ENCODE results near the gene CRYGB.

DNA sequence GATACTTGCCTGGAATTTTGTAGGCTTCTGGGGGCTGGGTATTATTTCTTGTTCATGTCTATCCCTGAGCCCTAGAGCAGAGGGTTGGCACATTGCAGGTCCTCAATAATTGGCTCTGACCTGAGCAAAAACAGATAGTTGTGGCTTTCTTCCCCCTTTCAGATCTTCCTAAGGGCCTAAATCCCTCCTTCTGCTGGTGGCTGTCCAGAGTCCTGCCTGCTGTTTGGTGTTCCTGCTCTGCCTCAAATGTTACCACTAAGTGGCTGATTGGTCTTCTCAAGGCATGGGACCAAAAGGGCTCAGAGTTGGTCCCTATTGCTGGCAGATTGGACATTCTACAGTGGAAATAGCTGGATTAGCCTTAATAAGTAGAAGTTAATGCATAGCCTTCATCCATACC lies 1.1 kb upstream of the CRYGB start:
- TF ChIP-seq, protein P1, sequence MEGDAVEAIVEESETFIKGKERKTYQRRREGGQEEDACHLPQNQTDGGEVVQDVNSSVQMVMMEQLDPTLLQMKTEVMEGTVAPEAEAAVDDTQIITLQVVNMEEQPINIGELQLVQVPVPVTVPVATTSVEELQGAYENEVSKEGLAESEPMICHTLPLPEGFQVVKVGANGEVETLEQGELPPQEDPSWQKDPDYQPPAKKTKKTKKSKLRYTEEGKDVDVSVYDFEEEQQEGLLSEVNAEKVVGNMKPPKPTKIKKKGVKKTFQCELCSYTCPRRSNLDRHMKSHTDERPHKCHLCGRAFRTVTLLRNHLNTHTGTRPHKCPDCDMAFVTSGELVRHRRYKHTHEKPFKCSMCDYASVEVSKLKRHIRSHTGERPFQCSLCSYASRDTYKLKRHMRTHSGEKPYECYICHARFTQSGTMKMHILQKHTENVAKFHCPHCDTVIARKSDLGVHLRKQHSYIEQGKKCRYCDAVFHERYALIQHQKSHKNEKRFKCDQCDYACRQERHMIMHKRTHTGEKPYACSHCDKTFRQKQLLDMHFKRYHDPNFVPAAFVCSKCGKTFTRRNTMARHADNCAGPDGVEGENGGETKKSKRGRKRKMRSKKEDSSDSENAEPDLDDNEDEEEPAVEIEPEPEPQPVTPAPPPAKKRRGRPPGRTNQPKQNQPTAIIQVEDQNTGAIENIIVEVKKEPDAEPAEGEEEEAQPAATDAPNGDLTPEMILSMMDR (IDR thresholded peaks at IDR 0.05 in 2 of 3, conservative IDR thresholded peaks at IDR 0.05 in 1 of 3; ENCODE audit: control insufficient read depth in 2 of 3, extremely low read depth in 1 of 3, insufficient read depth in 1 of 3, low read depth in 3 of 3, low read length in 3 of 3): no peak
- TF ChIP-seq POLR2AphosphoS5 (IDR thresholded peaks at IDR 0.05; ENCODE audit: low read length) (no peak), HDAC2 (IDR thresholded peaks at IDR 0.05) (no peak), ZSCAN29 (IDR thresholded peaks at IDR 0.05) (no peak), CREB1 (IDR thresholded peaks at IDR 0.05; ENCODE audit: low read depth) (no peak), POLR2A (IDR thresholded peaks at IDR 0.05; ENCODE audit: low read depth, low read length) (no peak), STAT3 (IDR thresholded peaks at IDR 0.05; ENCODE audit: low read depth, low read length) (no peak), EZH2 (IDR thresholded peaks at IDR 0.05; ENCODE audit: borderline replicate concordance, control insufficient read depth, low read depth, low read length) (no peak)
- TF ChIP-seq, protein P2, sequence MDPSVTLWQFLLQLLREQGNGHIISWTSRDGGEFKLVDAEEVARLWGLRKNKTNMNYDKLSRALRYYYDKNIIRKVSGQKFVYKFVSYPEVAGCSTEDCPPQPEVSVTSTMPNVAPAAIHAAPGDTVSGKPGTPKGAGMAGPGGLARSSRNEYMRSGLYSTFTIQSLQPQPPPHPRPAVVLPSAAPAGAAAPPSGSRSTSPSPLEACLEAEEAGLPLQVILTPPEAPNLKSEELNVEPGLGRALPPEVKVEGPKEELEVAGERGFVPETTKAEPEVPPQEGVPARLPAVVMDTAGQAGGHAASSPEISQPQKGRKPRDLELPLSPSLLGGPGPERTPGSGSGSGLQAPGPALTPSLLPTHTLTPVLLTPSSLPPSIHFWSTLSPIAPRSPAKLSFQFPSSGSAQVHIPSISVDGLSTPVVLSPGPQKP (IDR thresholded peaks at IDR 0.05; ENCODE audit: low read depth, low read length): no peak
- TF ChIP-seq, protein P3, sequence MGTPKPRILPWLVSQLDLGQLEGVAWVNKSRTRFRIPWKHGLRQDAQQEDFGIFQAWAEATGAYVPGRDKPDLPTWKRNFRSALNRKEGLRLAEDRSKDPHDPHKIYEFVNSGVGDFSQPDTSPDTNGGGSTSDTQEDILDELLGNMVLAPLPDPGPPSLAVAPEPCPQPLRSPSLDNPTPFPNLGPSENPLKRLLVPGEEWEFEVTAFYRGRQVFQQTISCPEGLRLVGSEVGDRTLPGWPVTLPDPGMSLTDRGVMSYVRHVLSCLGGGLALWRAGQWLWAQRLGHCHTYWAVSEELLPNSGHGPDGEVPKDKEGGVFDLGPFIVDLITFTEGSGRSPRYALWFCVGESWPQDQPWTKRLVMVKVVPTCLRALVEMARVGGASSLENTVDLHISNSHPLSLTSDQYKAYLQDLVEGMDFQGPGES (IDR thresholded peaks at IDR 0.05): no peak
- TF ChIP-seq, protein P4, sequence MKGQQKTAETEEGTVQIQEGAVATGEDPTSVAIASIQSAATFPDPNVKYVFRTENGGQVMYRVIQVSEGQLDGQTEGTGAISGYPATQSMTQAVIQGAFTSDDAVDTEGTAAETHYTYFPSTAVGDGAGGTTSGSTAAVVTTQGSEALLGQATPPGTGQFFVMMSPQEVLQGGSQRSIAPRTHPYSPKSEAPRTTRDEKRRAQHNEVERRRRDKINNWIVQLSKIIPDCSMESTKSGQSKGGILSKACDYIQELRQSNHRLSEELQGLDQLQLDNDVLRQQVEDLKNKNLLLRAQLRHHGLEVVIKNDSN (IDR thresholded peaks at IDR 0.05; ENCODE audit: borderline replicate concordance, extremely low read length, insufficient read depth, low read depth, low read length): no peak
- TF ChIP-seq, protein P5, sequence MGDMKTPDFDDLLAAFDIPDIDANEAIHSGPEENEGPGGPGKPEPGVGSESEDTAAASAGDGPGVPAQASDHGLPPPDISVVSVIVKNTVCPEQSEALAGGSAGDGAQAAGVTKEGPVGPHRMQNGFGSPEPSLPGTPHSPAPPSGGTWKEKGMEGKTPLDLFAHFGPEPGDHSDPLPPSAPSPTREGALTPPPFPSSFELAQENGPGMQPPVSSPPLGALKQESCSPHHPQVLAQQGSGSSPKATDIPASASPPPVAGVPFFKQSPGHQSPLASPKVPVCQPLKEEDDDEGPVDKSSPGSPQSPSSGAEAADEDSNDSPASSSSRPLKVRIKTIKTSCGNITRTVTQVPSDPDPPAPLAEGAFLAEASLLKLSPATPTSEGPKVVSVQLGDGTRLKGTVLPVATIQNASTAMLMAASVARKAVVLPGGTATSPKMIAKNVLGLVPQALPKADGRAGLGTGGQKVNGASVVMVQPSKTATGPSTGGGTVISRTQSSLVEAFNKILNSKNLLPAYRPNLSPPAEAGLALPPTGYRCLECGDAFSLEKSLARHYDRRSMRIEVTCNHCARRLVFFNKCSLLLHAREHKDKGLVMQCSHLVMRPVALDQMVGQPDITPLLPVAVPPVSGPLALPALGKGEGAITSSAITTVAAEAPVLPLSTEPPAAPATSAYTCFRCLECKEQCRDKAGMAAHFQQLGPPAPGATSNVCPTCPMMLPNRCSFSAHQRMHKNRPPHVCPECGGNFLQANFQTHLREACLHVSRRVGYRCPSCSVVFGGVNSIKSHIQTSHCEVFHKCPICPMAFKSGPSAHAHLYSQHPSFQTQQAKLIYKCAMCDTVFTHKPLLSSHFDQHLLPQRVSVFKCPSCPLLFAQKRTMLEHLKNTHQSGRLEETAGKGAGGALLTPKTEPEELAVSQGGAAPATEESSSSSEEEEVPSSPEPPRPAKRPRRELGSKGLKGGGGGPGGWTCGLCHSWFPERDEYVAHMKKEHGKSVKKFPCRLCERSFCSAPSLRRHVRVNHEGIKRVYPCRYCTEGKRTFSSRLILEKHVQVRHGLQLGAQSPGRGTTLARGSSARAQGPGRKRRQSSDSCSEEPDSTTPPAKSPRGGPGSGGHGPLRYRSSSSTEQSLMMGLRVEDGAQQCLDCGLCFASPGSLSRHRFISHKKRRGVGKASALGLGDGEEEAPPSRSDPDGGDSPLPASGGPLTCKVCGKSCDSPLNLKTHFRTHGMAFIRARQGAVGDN (IDR thresholded peaks at IDR 0.05): no peak
